Mammary epithelial cell (primary cell): ENCODE data around the gene SIK3.

Experiments
- EZH2 ChIP-seq: IDR thresholded peaks from 2 replicates; pipeline ENCODE4 v1.6.1; 2012; ENCODE audit warnings: low read length, inconsistent platforms, borderline replicate concordance
- TF ChIP-seq, protein P1 (sequence below), 2 donors: IDR thresholded peaks in 1 of 2; conservative IDR thresholded peaks in 1 of 2; 2 replicates each; pipeline ENCODE4 v1.5.1; 2011 to 2012; ENCODE audit warnings: inconsistent platforms in 2 of 2, low read length in 2 of 2, mild to moderate bottlenecking in 2 of 2, control low read depth in 1 of 2, low read depth in 1 of 2; ENCODE audit not compliant: insufficient read depth in 1 of 2; ENCODE audit errors: extremely low read depth in 1 of 2

DNA sequence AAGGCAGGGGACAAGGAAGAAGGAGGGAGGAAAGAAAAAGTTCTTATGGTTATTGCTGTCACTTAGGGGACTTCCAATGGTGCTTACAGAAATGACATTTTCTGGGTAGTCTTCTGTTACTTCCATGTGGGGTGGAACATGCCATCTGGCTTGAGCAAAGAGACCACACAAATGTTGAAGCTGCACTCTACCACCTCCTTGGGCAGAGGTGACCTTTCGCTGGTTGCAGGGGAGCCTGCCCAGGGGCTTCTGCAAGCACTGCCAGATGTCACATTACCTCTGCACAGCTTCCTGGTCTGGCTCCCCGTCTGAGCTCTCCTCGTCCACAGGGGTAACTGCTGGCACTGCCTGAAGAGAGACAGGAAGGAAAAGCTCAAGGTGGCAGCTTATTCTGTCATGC is 228.2 kb downstream of the SIK3 start:
- TF ChIP-seq, protein P1, sequence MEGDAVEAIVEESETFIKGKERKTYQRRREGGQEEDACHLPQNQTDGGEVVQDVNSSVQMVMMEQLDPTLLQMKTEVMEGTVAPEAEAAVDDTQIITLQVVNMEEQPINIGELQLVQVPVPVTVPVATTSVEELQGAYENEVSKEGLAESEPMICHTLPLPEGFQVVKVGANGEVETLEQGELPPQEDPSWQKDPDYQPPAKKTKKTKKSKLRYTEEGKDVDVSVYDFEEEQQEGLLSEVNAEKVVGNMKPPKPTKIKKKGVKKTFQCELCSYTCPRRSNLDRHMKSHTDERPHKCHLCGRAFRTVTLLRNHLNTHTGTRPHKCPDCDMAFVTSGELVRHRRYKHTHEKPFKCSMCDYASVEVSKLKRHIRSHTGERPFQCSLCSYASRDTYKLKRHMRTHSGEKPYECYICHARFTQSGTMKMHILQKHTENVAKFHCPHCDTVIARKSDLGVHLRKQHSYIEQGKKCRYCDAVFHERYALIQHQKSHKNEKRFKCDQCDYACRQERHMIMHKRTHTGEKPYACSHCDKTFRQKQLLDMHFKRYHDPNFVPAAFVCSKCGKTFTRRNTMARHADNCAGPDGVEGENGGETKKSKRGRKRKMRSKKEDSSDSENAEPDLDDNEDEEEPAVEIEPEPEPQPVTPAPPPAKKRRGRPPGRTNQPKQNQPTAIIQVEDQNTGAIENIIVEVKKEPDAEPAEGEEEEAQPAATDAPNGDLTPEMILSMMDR (conservative IDR thresholded peaks at IDR 0.05 in 1 of 2, IDR thresholded peaks at IDR 0.05 in 1 of 2; ENCODE audit: extremely low read depth in 1 of 2, insufficient read depth in 1 of 2, low read depth in 1 of 2, low read length in 2 of 2), result no peak
- TF ChIP-seq EZH2, result no peak
